Astrocyte (in vitro differentiated cells and primary cell): ENCODE results near the gene HOXD11. TPM values are rescaled to one million over a fixed set of nuclear protein-coding genes. Genes with fewer than 3 reads are reported as not detected.

Source experiments
- DNase-seq: peaks from one replicate; pipeline ENCODE4 v3.0.0-alpha.2; 2010; ENCODE audit warnings: low read depth
- FAIRE-seq: peaks from 2 replicates; lab custom pipeline; 2011; peaks lifted over from hg19 to GRCh38; lab: Jason Lieb, UNC
- H2AFZ ChIP-seq: 2 replicates; pipeline ENCODE4 v1.6.0; 2012; ENCODE audit warnings: low read depth, low read length, inconsistent platforms
- H3K27ac ChIP-seq: 2 replicates; pipeline ENCODE4 v1.5.1; 2011; ENCODE audit warnings: low read depth, low read length, inconsistent platforms
- H3K27me3 ChIP-seq: 2 replicates; pipeline ENCODE4 v1.6.0; 2011; ENCODE audit warnings: low read length, inconsistent platforms; ENCODE audit not compliant: insufficient read depth
- H3K36me3 ChIP-seq: 2 replicates; pipeline ENCODE4 v1.5.1; 2011; ENCODE audit warnings: low read length, inconsistent platforms; ENCODE audit not compliant: insufficient read depth
- H3K4me1 ChIP-seq: 2 replicates; pipeline ENCODE4 v1.5.1; 2011; ENCODE audit warnings: low read length, inconsistent platforms; ENCODE audit not compliant: insufficient read depth
- H3K4me2 ChIP-seq: 2 replicates; pipeline ENCODE4 v1.6.0; 2012; ENCODE audit warnings: low read length, inconsistent platforms
- H3K4me3 ChIP-seq: 2 replicates; pipeline ENCODE4 v1.5.1; 2011; ENCODE audit warnings: low read depth, mild to moderate bottlenecking, low read length, inconsistent platforms; ENCODE audit not compliant: insufficient read depth
- H3K79me2 ChIP-seq: 2 replicates; pipeline ENCODE4 v1.6.0; 2012; ENCODE audit warnings: mild to moderate bottlenecking, low read length, inconsistent platforms; ENCODE audit not compliant: insufficient read depth
- H3K9ac ChIP-seq: 2 replicates; pipeline ENCODE4 v1.6.0; 2012; ENCODE audit warnings: mild to moderate bottlenecking, low read length, inconsistent platforms
- H3K9me3 ChIP-seq: 2 replicates; pipeline ENCODE4 v1.5.1; 2012; ENCODE audit warnings: low read depth, mild to moderate bottlenecking, low read length, inconsistent platforms; ENCODE audit not compliant: insufficient read depth
- H4K20me1 ChIP-seq: 2 replicates; pipeline ENCODE4 v1.6.0; 2012; ENCODE audit warnings: low read length, inconsistent platforms; ENCODE audit not compliant: insufficient read depth
- H3K27ac Mint-ChIP-seq: one replicate; pipeline ENCODE4 v1.8.0; 2021; ENCODE audit warnings: mild to moderate bottlenecking, mixed read lengths; ENCODE audit not compliant: unreplicated experiment
- H3K27me3 Mint-ChIP-seq: one replicate; pipeline ENCODE4 v1.8.0; 2021; ENCODE audit warnings: low read depth, mixed read lengths; ENCODE audit not compliant: unreplicated experiment
- H3K36me3 Mint-ChIP-seq: one replicate; pipeline ENCODE4 v1.8.0; 2021; ENCODE audit warnings: low read depth, mixed read lengths; ENCODE audit not compliant: unreplicated experiment
- H3K4me1 Mint-ChIP-seq: one replicate; pipeline ENCODE4 v1.8.0; 2021; ENCODE audit warnings: low read depth, mixed read lengths; ENCODE audit not compliant: unreplicated experiment
- H3K4me3 Mint-ChIP-seq: one replicate; pipeline ENCODE4 v1.8.0; 2021; ENCODE audit warnings: mild to moderate bottlenecking, moderate library complexity, mixed read lengths; ENCODE audit not compliant: unreplicated experiment
- H3K9me3 Mint-ChIP-seq: one replicate; pipeline ENCODE4 v1.8.0; 2021; ENCODE audit warnings: mild to moderate bottlenecking, mixed read lengths; ENCODE audit not compliant: unreplicated experiment
- CTCF ChIP-seq: IDR thresholded peaks from 2 replicates; pipeline ENCODE4 v1.5.1; 2011; ENCODE audit warnings: low read depth, mild to moderate bottlenecking, inconsistent platforms, low read length, moderate library complexity; ENCODE audit not compliant: insufficient read depth
- EZH2 ChIP-seq: IDR thresholded peaks from 2 replicates; pipeline ENCODE4 v1.6.1; 2012; ENCODE audit warnings: mild to moderate bottlenecking, low read length, inconsistent platforms; ENCODE audit not compliant: insufficient read depth
- total RNA-seq: library from RNA; stranded (reverse); gene quantifications from 2 replicates; pipeline ENCODE4 v1.2.1, GENCODE V29; 2021

HOXD11 gene
- total RNA-seq, 1 donor from 2014 or later, result not detected

GRCh38 chr2:176155356-176156044, 48.4 kb downstream of the HOXD11 start:
- no peak overlapping the region for H3K4me3 Mint-ChIP-seq
- H3K4me3 ChIP-seq, result no peak overlapping the region
- TF ChIP-seq CTCF, result no peak
- no peaks in the 10 kb centered on the region for H3K79me2 ChIP-seq
- H3K27me3 Mint-ChIP-seq, result peaks cover 82% of the 10 kb centered on the region
- DNase-seq, result no peak
- no peaks in the 10 kb centered on the region for H3K4me1 ChIP-seq
- peaks cover 2% of the 10 kb centered on the region for H3K9me3 ChIP-seq
- no peaks in the 10 kb centered on the region for H3K36me3 ChIP-seq
- H3K36me3 Mint-ChIP-seq, result no peaks in the 10 kb centered on the region
- no peaks in the 10 kb centered on the region for H3K4me1 Mint-ChIP-seq
- no peaks in the 10 kb centered on the region for H4K20me1 ChIP-seq
- peaks cover 16% of the 10 kb centered on the region for H3K9me3 Mint-ChIP-seq
- H3K27ac ChIP-seq, result no peak overlapping the region
- no peak overlapping the region for H3K27ac Mint-ChIP-seq
- no peak for FAIRE-seq
- peak overlapping the region; percentile 81 for H3K4me2 ChIP-seq
- H2AFZ ChIP-seq, result no peak overlapping the region
- no peak overlapping the region for H3K9ac ChIP-seq
- peaks cover 81% of the 10 kb centered on the region for H3K27me3 ChIP-seq

- Histone ChIP-seq H4K20me1 (no peaks in the 10 kb centered on the region), H3K4me3 (no peak overlapping the region), H3K27ac (peak overlapping the region; percentile 42), H3K4me2 (peak overlapping the region; percentile 82), H3K79me2 (no peaks in the 10 kb centered on the region), H3K36me3 (no peaks in the 10 kb centered on the region), H3K9ac (peak overlapping the region; percentile 70), H3K27me3 (peaks cover 84% of the 10 kb centered on the region), H2AFZ (no peak overlapping the region), H3K9me3 (peaks cover 2% of the 10 kb centered on the region), H3K4me1 (no peaks in the 10 kb centered on the region)
- Mint-ChIP-seq H3K27me3 (peaks cover 82% of the 10 kb centered on the region), H3K4me1 (no peaks in the 10 kb centered on the region), H3K4me3 (no peak overlapping the region), H3K36me3 (peaks cover 3% of the 10 kb centered on the region), H3K27ac (no peak overlapping the region), H3K9me3 (peaks cover 16% of the 10 kb centered on the region)
- no peak for TF ChIP-seq CTCF
- no peak for TF ChIP-seq EZH2
- DNase-seq (no peak), FAIRE-seq (no peak)
Measured at GRCh38 chr2:176156301-176156806, 49.3 kb downstream of the HOXD11 start.

- TF ChIP-seq EZH2 (peak; percentile 37), CTCF (no peak)
- H3K27ac Mint-ChIP-seq, result peak within 1 kb of the TSS; percentile 47
- peaks cover 2% of the 10 kb centered on the region for H3K9me3 ChIP-seq
- no peaks in the 10 kb centered on the region for H3K36me3 ChIP-seq
- H3K27me3 Mint-ChIP-seq, result peaks cover 83% of the 10 kb centered on the region
- H3K4me1 Mint-ChIP-seq, result no peaks in the 10 kb centered on the region
- no peak for FAIRE-seq
- peak within 1 kb of the TSS; percentile 42 for H3K27ac ChIP-seq
- no peak for DNase-seq
- H3K4me1 ChIP-seq, result no peaks in the 10 kb centered on the region
- peak within 1 kb of the TSS; percentile 36 for H3K4me3 ChIP-seq
- no peaks in the 10 kb centered on the region for H4K20me1 ChIP-seq
- peak within 1 kb of the TSS; percentile 70 for H3K9ac ChIP-seq
- peaks cover 85% of the 10 kb centered on the region for H3K27me3 ChIP-seq
- peaks cover 17% of the 10 kb centered on the region for H3K9me3 Mint-ChIP-seq
- no peak within 1 kb of the TSS for H2AFZ ChIP-seq
- H3K4me2 ChIP-seq, result peak within 1 kb of the TSS; percentile 82
- H3K4me3 Mint-ChIP-seq, result no peak within 1 kb of the TSS
- no peaks in the 10 kb centered on the region for H3K79me2 ChIP-seq
- peaks cover 3% of the 10 kb centered on the region for H3K36me3 Mint-ChIP-seq
Measured at GRCh38 chr2:176156807-176157498, 49.9 kb downstream of the HOXD11 start, which contains the start of gene HOXD3. Gene HOXD3 (plus strand): TSS chr2:176157307. CDS start chr2:176169115, 11,808 bp downstream.
